HG02642 (cell line): ENCODE data around the gene POTEE.
"Not testable (repeated sequence)": the region's sequence is repeated elsewhere in the genome, so short reads cannot be mapped to it uniquely, and the experiment has no call there.

ENCODE experiments used
- ATAC-seq: cut with Tn5 transposase; IDR thresholded peaks from one replicate; pipeline ENCODE4 v1.9.1; 2021; ENCODE audit warnings: mild to moderate bottlenecking; ENCODE audit not compliant: unreplicated experiment, poor library complexity

The POTEE gene

DNA sequence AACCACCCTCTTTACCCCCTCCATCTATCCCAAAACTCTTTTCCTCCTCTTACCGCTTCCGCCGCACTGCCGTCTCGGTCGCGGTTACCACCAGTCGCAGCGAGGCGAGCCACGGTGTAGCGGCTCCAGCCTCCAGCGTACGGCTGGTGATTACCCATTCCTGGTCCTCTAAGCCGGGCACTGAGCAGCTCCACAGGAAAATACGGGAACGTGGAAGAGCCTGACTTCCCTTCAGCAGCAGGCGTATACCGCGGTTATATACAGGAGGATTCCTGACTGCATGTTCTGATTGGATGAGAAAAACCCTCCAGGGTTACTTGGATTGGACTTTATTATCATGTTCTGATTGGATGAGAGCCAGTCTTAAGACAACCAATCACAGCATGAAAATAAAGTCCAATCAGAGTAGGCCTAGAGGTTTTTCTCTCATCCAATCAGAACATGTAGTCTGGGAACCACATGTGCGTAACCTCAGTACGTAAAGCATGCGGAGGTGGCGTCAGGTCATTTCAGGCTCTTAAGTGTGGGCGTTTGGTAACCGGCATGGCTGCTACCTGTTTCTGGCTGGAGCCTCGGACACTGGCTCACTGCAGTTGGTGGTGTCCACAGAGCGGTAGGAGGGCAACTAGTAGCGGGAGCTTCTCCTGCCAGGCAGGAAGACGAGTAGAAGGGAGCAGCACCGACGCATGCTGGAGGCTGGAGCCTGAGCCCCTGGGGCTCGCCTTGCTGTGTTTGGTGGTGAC lies at the start of gene POTEE:
POTEE (plus strand) TSS at position 507 of the 743 bp plus-strand sequence. CDS start 8,867 bp downstream, outside the sequence.
- ATAC-seq, result not testable (repeated sequence)

DNA sequence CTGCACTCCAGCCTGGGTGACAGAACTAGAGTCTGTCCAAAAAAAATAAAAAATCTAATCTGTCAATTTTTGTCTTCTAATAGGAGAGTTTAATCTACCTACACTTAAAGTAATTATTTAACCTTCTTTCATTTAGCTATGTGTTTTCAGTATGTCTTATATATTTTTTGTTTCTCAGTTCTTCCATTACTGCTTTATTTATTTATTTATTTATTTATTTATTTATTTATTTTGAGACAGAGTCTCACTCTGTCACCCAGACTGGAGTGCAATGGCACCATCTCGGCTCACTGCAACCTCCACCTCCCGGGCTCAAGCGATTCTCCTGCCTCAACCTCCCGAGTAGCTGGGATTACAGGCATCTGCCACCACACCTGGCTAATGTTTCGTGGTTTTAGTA lies 43.8 kb upstream of the POTEE start:
- ATAC-seq, result not testable (repeated sequence)

DNA sequence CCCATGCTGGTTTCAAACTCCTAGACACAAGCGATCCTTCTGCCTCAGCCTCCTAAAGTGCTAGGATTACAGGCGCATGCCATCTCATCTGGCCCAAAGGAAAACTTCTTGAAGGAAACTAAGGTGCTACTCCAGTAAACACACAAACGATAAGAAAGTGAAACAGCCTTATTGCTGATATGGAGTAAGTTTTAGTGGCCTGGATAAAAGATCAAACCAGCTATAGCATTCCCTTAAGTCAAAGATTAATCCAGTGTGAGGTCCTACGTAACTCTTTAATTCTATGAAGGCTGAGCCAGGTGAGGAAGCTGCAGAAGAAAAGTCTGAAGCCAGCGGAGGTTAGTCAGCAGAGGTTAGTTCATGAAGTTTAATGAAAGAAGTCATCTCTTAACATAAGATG lies 40.8 kb upstream of the POTEE start:
- no peak for ATAC-seq

DNA sequence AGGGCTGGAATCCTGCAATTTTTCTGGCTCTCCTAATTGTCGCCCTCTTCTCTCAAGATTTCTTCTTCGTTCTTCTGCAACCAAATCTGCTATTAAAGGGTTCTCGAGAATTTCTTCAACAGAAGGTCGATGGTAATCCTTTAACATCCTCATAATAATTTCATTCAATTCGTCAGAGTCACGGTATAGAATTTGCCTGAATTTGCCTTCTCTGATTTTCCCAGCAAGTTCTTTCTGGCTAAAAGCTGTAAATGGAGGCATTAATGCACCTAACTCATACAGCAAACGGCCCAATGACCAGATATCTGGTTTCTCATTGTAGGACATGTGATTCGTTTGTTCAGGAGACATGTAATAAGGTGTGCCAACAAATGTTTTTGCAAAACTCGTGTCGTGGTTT lies 31.3 kb upstream of the POTEE start:
- not testable (repeated sequence) for ATAC-seq

DNA sequence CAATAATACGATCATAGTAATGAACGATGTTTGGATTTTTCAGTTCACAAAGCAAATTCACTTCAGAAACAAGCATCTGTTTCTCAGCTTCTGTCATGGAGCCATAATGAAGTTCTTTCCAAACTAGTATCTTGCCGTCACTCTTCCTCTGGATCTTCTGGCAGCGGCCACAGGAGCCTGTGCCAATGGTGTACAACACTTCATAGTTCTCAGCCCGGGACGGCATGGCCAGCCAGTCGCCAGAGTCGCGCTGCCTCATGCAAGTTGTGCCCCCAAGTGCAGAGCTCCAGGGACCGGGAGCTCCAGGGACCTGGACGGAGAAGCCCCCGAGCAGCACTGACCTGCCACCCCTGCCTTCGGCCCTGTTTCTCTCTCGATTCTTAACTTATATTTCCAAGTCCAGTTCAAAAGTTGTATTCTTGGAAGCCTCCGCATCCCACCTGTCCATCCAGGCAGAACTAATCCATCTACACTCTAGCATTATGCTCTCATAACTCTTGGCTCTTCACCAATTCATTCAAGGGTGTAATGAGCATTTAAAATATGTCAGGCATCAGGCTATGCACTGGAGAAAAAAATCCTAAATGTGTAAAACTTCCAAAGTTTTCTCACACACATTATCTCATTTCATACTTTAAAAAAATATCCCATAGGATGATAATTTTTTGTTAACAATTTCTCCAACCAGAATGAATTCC lies 30.5 kb upstream of the POTEE start:
- not testable (repeated sequence) for ATAC-seq

DNA sequence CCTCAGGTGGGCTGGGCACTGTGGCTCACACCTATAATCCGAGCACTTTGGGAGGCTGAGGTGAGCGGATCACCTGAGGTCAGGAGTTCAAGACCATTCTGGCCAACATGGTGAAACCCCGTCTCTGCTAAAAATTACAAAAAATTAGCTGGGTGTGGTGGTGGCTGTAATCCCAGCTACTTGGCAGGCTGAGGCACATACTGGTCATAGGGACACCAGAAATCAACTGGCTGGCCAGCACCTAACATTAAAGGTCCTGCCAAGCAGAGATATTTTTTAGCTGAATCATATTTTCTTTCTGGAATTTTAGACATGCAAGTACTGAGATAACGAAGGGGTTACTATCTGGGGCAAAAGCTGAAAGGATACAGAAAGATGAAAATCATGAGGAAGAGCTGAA lies 27.9 kb upstream of the POTEE start:
- not testable (repeated sequence) for ATAC-seq

DNA sequence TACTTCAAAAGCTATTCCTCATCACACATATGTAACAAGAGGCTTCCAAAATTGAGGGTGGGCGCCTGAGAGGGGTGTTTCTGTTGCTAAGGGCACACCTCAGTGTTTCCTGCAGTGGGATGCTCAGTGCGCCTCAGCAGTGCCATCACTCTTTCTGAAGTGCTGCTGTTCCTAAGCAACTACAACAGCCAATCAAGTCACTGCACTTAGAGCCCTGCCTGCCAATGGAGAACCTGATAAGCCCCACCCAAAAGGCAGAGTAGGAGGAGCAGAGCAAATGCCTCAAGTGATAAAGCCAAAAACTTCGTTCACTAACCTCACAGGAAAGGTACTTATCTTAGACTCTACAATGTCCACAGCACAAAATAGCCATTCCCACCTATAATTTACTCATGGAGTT lies 15.9 kb upstream of the POTEE start:
- ATAC-seq, result not testable (repeated sequence)

DNA sequence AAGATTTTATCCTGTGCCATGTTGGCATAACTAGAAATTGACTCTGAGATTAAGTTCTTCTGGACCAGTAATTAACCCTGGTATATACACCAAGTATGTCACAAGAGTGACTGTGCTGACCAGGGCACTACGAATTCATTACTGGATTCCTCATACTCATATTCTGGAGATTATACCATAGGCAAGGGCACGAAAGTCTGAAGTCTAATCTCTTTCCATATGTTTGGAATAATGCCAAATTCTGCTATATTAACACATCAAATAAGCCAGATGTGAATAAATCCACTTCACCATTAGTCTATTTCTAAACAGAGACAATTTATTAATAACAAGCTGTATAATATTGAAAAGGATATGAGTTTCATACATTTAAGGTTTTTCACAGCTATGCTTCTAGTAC lies 13.2 kb upstream of the POTEE start:
- ATAC-seq, result not testable (repeated sequence)

DNA sequence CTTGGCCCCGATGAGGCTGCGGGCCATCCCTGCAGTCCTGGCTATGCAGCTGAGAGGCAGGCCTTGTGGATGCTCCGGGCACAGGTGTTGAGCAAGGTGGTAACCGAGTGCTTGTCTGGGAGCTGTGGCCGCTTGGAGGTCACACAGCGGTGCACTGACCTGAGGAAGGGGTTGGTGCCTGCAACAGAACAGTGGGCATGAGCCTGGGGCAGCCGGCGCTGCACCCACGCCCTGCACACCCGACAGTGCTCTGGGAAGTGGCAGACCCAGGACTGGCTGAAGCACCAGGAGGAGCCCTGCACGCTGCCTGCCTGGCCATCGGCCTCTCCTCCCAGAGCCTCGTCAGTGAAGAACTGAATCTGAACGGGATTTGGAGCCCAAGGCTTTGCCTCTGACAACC lies 8.2 kb upstream of the POTEE start:
- no peak for ATAC-seq

DNA sequence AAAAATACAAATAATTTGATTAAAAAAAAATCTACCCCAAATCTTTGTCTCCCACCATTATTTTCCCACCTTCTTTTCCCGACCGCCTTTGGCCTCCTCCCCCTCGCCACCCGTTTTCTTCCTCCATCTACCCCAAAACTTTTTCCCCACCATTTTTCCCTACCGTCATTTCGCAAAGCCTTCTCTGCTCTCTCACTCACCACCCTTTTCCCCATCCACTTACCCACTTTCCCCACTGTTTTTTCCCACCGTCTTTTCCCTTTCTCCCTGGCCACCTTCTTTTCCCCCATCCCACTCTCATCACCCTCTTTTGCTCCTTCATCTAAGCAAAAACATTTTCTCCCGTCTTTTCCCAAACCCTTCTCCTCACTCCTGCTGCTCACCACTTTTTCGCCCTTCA lies 1.5 kb upstream of the POTEE start:
- ATAC-seq, result not testable (repeated sequence)

DNA sequence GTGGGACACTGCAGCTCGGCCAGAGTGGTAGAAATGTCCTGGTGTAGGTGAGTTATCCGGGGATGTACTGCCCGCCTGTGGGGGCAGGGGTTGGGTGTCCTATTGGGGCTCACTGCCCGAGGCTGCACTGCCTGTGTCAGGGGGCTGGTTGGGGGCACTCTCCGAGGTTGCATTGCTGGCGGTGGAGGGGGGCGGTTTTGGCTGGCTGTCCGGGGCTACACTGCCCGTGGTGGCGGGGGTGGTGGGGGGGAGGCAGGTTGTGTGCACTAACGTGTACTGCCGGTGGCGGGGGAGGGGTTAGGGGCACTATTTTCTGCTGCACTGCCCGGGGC lies 403 bp downstream of the POTEE start:
- not testable (repeated sequence) for ATAC-seq

DNA sequence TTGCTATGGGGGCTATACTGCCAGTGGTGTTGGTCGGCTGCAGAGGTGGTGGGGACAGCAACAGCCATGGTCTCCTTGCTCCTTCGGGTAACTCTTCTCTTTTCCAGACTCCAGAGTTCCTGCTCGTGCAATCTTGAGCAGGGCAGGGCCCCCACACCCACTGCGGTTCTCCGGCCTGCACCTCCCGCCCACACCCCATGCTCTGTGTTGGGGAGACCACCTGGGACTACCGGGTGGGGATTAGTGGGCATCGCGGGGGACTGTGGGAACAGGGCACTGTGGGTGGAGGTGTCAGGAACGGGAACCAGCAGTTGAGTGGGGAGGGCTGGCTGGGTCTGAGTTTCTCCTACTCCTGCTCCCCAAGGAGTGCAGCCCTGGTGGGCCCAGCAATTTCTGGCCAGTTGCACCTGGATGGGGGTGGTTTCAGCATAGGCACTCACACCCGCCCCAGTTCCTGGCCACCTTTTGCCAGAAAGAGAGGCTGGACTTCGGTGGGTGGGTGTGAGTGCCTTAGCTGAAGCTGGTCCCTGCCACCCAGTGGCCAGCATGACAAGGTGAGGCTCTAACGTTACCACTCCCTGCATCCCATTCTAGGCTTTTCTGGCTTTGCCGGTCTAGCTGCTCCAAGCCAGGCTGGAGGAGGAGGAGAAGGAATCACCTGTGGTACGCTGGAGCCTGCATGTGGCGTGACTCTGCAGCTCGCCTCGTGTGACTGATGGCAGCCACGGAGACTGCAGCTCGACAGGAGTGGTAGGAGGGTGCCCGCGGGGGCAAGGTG lies 1.3 kb downstream of the POTEE start:
- not testable (repeated sequence) for ATAC-seq

DNA sequence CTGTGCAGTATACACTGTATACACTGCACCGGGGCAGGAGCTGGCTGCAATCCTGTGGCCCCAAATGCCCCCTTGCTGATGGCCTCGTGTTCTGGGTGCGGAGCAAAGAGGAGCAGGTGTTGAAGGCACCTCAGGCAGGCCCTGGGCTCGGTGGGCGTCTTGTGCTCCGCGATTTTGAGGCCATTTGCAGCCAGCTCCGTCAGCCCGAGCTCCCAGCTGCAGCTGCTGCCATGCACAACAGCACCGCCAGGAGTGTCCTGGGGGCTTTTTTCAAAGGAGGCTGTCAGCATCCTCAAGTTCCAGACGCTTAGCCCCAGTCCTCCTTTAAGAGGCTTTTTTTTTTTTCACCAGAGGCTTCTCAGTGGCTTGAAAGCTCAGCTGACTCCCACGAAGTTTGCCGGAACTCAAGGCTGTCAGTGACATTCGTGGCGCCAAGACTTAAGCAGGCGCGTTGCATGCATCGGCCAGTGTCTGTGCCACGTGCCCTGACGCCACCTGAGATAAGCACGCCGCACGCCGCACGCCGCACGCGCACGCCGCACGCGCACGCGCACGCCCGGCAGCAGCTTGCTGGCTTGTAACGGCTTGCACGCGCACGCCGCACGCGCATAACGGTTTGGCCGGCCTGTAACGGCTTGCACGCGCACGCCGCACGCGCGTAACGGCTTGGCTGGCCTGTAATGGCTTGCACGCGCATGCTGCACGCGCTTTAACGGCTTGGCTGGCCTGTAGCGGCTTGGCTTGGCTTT lies 8.1 kb downstream of the POTEE start:
- not testable (repeated sequence) for ATAC-seq

DNA sequence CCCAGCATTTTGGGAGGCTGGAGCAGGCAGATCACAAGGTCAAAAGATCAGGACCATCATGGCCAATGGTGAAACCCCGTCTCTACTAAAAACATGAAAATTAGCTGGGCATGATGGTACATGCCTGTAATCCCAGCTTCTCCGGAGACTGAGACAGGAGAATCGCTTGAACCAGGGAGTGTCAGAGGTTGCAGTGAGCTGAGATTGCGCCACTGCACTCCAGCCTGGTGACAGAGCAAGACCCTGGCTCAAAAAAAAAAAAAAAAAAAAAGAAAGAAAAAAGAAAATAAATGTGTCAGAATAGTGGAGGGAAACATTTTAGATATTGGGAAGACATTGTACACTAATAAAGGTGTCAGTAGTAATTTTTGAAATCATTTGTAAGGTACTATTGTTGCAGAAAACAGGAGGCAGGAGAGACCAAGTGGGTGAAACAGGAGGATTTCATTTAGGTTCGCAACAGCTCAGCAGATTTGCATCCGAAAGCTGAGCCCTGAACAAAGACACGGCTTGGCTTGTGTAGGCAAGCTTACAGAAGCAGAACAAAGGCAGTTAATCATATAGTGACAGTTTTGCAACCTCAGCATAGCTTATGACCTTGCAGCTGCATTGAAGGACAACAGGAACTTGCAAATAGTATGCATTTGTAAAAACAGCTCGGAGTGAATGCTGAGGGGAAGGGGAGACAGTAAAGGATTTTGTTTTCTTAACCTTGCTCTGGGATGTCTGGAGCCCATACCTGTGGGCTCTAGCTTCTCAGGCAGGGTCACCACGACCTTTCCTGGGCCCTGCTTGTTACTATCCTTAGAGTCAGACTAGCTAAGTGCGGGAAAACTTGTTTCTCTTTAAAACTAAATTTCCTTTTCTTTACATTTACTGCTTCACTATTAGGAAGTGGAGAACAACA lies 26.5 kb downstream of the POTEE start:
- ATAC-seq, result not testable (repeated sequence)
